Measurements from ENCODE around the gene FERMT3. TPM values are rescaled to one million over a fixed set of nuclear protein-coding genes. Genes with fewer than 3 reads are reported as not detected.

Gene FERMT3
- total RNA-seq, 1 experiment from 2014 or later, result 0.80 TPM

DNA sequence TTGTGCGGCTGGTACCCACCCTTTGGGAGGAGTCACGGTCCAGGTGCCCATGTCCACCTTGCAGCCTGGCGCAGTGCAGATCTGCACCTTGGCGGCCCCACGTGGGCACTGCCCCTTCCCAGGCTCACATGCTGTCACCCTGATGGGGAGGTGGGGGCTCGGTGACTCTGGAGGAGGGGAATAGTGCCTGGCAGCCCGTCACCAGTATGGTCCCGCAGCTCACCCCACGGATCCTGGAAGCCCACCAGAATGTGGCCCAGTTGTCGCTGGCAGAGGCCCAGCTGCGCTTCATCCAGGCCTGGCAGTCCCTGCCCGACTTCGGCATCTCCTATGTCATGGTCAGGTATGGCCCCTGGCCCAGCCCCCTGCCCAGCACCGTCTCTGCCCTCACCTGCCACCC, 14.3 kb downstream of the FERMT3 start:
- H3K27me3 ChIP-seq (ENCODE audit: control insufficient read depth, insufficient read depth, low read length), result no peaks in the 10 kb centered on the region
- no peak for DNase-seq
- H3K36me3 ChIP-seq (replicated peaks; ENCODE audit: control insufficient read depth, insufficient read depth, low read length), result no peaks in the 10 kb centered on the region; the same call in none of the 2 replicates
- no peak overlapping the region for H3K4me3 ChIP-seq (ENCODE audit: insufficient read depth, low read depth, low read length)

DNA sequence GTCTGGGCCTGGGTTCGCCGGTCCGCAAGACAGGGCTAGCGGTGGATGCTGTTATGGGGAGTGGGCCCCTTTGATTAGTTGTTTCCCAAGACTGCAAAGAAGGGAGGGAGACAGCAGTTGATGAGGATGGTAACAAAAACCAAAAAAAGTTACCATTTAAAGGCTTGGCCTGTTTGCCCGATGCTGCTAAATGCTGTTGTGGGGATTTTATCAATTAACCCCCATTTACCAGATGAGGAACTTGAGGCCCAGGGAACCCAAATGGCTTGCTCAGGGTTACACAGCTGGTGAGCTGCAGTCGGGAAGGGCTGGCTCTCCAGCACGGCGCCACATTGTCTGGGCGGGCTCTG, 16.1 kb downstream of the FERMT3 start:
- DNase-seq, result no peak
- H3K27me3 ChIP-seq (ENCODE audit: control insufficient read depth, insufficient read depth, low read length), result no peaks in the 10 kb centered on the region
- H3K36me3 ChIP-seq (replicated peaks; ENCODE audit: control insufficient read depth, insufficient read depth, low read length), result no peaks in the 10 kb centered on the region; the same call in none of the 2 replicates
- H3K4me3 ChIP-seq (ENCODE audit: insufficient read depth, low read depth, low read length), result no peak overlapping the region

DNA sequence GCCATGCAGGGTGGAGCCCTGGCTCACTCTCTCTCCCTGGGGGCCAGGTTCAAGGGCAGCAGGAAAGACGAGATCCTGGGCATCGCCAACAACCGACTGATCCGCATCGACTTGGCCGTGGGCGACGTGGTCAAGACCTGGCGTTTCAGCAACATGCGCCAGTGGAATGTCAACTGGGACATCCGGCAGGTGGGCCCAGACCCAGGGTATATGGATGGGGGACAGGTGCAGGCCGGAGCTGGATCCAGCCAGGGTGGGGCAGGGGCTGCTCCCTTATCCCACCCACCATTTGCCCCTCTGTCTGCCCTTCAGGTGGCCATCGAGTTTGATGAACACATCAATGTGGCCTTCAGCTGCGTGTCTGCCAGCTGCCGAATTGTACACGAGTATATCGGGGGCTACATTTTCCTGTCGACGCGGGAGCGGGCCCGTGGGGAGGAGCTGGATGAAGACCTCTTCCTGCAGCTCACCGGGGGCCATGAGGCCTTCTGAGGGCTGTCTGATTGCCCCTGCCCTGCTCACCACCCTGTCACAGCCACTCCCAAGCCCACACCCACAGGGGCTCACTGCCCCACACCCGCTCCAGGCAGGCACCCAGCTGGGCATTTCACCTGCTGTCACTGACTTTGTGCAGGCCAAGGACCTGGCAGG, 16.6 kb downstream of the FERMT3 start:
- Histone ChIP-seq H3K36me3 (replicated peaks; ENCODE audit: control insufficient read depth, insufficient read depth, low read length) (no peaks in the 10 kb centered on the region; the same call in none of the 2 replicates), H3K27me3 (ENCODE audit: control insufficient read depth, insufficient read depth, low read length) (no peaks in the 10 kb centered on the region), H3K4me3 (ENCODE audit: insufficient read depth, low read depth, low read length) (no peak overlapping the region)
- DNase-seq, result no peak

DNA sequence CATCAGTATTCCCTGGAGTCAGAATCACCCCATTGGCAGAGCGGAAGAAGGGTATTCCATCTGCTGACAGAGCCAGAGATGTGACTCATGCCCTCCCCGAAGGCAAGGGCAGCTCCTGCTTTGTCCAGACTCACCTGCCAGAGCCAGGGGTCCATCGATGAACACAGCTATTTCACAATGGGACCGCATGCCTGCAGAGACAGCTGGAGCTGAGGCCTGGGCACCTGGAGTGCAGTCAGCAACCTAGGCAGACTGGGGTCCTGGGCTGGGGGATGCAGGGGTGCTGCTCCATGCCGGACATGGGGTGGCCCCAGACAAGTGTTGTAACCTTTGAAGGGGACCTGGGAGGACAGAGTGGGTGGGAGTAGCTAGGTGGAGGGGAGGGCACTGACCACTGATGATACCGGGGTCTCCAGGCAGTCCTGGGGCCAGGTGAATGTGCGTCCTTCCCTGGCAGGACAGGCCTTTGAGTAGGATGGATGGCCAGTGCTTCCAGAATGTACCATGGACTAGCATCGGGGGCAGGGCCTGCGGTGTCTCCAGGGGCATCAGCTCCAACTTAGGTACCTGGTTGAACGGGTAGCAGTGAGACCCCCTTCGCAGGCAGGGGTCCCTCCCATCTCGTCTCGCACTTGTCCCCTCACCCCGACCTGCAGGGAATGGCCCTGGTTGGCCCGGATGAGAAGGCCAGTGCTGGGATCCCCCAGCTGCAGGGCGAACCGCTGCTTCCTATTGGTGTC, 17.8 kb downstream of the FERMT3 start:
- DNase-seq, result peak; percentile 49
- no peak overlapping the region for H3K4me3 ChIP-seq (ENCODE audit: insufficient read depth, low read depth, low read length)

DNA sequence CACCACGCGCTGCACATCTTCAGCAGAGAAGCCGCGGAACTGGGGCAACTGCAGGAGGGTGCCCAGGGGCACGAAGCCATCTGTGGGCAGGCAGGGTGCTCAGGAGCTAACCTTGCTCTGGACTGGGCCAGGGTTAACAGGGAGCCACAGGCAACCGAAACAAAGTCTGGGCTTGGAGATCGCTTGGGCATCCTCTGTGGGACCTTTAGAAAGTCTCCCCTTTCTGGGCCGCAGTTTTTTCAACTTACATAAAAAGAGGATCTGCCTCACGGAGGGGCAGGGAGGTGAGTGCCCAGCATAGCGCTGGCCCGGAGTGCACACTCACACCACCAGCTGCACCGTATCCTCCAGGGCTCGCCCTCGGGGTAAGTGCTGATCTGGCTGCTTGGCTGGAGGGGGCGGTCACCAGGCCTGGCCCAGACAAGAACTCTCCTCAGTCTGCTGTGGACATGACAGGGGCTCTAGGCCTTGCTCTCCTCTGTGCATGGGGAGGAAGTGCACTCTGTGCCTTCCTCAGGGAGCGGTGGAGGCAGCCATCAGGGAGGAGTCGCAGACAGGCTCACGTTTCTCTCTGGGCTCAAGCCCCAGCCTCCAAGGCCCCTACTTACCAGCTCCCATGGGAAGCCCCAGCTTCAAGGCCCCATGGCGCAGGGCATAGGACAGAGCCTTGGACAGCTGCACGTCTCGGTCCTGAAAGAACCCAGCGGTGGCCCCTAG, 18.5 kb downstream of the FERMT3 start:
- H3K36me3 ChIP-seq (replicated peaks; ENCODE audit: control insufficient read depth, insufficient read depth, low read length), result no peaks in the 10 kb centered on the region; the same call in none of the 2 replicates
- no peaks in the 10 kb centered on the region for H3K27me3 ChIP-seq (ENCODE audit: control insufficient read depth, insufficient read depth, low read length)
- peak; percentile 72 for DNase-seq
- H3K4me3 ChIP-seq (ENCODE audit: insufficient read depth, low read depth, low read length), result peak overlapping the region; percentile 81

More for the DNA sequence above, 17.8 kb downstream of the FERMT3 start:
- H3K27me3 ChIP-seq (ENCODE audit: control insufficient read depth, insufficient read depth, low read length), result no peaks in the 10 kb centered on the region
- H3K36me3 ChIP-seq (replicated peaks; ENCODE audit: control insufficient read depth, insufficient read depth, low read length), result no peaks in the 10 kb centered on the region; the same call in none of the 2 replicates

DNA sequence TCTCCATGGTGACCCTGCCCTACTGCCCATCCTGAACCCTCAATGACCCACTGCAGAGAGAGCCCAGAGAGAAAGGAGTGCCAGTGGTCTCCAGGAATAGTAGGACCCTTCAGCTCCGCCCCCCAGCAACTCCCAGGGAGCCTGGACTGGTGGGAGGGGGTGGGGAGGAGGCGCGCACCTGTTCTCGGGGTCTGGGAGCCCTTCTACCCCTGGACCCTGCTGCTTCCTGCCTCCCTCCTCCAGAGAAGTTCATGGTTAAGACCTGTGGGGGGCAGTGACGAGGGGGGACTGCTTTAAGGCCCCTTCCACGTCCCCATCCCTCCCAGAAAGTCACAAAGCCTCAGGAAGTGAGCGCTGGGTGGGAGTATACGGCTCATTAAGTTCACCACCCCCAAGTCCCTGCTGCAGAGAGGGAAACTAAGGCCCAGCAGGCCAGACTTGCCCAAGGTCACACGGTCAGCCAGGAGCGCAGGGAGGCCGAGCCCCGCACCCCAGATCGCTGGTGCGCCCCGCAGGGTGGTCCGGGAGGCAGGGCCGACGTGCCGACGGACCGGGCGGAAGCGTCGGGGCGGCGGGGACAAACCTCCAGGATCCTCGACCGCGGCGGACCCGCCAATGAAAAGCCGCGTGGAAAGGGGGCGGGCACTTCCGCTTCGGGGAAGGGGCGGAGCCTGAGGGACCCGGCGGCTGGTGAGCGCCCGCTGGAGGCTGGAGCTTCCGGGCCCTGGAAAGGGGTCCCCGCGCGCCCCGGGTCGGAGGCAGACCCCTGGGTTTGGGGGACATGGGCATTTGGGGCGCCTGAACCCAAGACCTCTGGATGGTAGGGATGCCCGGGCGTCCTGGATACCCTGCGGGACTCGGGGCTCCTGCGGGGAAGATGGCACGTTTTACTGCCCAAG, 19.3 kb downstream of the FERMT3 start, which contains the start of the genes NUDT22 and TRPT1:
Gene NUDT22 (plus strand): TSS at position 667 of the 899 bp plus-strand sequence. CDS start 379 bp downstream, outside the sequence.
Gene TRPT1 (minus strand): TSS at position 579 of the 899 bp plus-strand sequence. CDS start 326 bp downstream, at position 253.
- H3K27me3 ChIP-seq (ENCODE audit: control insufficient read depth, insufficient read depth, low read length), result no peaks in the 10 kb centered on the region
- peak within 1 kb of the TSS; percentile 81 for H3K4me3 ChIP-seq (ENCODE audit: insufficient read depth, low read depth, low read length)
- DNase-seq, result peak; percentile 99
- H3K36me3 ChIP-seq (replicated peaks; ENCODE audit: control insufficient read depth, insufficient read depth, low read length), result no peaks in the 10 kb centered on the region; the same call in none of the 2 replicates

- H3K27me3 ChIP-seq (ENCODE audit: control insufficient read depth, insufficient read depth, low read length), result no peaks in the 10 kb centered on the region; the same call in 1 of the 2 replicates
- no peak for DNase-seq
- H3K36me3 ChIP-seq (replicated peaks; ENCODE audit: control insufficient read depth, insufficient read depth, low read length), result no peaks in the 10 kb centered on the region; the same call in none of the 2 replicates
- peak overlapping the region; percentile 81 for H3K4me3 ChIP-seq (ENCODE audit: insufficient read depth, low read depth, low read length)
These were observed 20.1 kb downstream of the FERMT3 start for GRCh38 chr11:64226507-64227051.

DNA sequence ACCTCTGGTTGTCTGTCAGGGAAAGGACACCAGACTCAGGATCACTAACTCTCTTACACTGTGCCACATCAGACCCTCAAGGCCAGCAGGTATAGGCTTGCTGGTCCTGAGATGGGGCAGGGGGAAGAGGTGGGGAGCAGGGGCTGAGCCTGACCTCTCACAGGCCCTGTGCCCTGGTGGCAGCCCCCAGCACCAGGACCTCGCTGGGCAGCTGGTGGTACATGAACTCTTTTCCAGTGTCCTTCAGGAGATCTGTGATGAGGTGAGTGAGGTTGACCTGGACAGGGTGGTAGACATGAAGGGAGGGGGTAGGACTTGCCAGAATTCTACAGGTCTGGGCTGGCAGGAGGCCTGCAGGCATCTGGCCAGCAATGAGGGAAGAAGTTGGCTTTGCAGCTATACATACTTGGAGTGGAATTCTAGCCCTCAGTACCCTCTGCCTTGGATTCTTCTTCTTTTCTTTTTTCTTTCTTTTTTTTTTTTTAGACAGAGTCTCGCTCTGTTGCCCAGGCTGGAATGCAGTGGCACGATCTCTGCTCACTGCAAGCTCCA, 21.0 kb downstream of the FERMT3 start:
- Histone ChIP-seq H3K27me3 (ENCODE audit: control insufficient read depth, insufficient read depth, low read length) (no peaks in the 10 kb centered on the region; the same call in 1 of the 2 replicates), H3K36me3 (replicated peaks; ENCODE audit: control insufficient read depth, insufficient read depth, low read length) (no peaks in the 10 kb centered on the region; the same call in none of the 2 replicates), H3K4me3 (ENCODE audit: insufficient read depth, low read depth, low read length) (no peak overlapping the region)
- DNase-seq, result no peak

- H3K4me3 ChIP-seq (ENCODE audit: insufficient read depth, low read depth, low read length), result no peak overlapping the region
- H3K36me3 ChIP-seq (replicated peaks; ENCODE audit: control insufficient read depth, insufficient read depth, low read length), result no peaks in the 10 kb centered on the region
- peaks cover 10% of the 10 kb centered on the region; the same call in 1 of the 2 replicates for H3K27me3 ChIP-seq (ENCODE audit: control insufficient read depth, insufficient read depth, low read length)
- no peak for DNase-seq
These were observed 22.7 kb downstream of the FERMT3 start for GRCh38 chr11:64229090-64229743.

GRCh38 chr11:64229744-64230170, 23.2 kb downstream of the FERMT3 start:
- Histone ChIP-seq H3K4me3 (ENCODE audit: insufficient read depth, low read depth, low read length) (peak overlapping the region; percentile 80), H3K27me3 (ENCODE audit: control insufficient read depth, insufficient read depth, low read length) (peaks cover 10% of the 10 kb centered on the region; the same call in 1 of the 2 replicates), H3K36me3 (replicated peaks; ENCODE audit: control insufficient read depth, insufficient read depth, low read length) (no peaks in the 10 kb centered on the region)
- DNase-seq, result no peak

GRCh38 chr11:64230171-64230984, 23.9 kb downstream of the FERMT3 start, which contains the start of gene DNAJC4:
Gene DNAJC4, plus strand, starts transcription at chr11:64230548. Its CDS starts 307 bp downstream, at chr11:64230855.
- Histone ChIP-seq H3K36me3 (replicated peaks; ENCODE audit: control insufficient read depth, insufficient read depth, low read length) (no peaks in the 10 kb centered on the region), H3K4me3 (ENCODE audit: insufficient read depth, low read depth, low read length) (peak within 1 kb of the TSS; percentile 80), H3K27me3 (ENCODE audit: control insufficient read depth, insufficient read depth, low read length) (peaks cover 10% of the 10 kb centered on the region; the same call in 1 of the 2 replicates)
- DNase-seq, result peak; percentile 98

GRCh38 chr11:64230985-64231365, 24.5 kb downstream of the FERMT3 start:
- Histone ChIP-seq H3K36me3 (replicated peaks; ENCODE audit: control insufficient read depth, insufficient read depth, low read length) (no peaks in the 10 kb centered on the region), H3K4me3 (ENCODE audit: insufficient read depth, low read depth, low read length) (peak overlapping the region; percentile 80), H3K27me3 (ENCODE audit: control insufficient read depth, insufficient read depth, low read length) (peaks cover 10% of the 10 kb centered on the region; the same call in 1 of the 2 replicates)
- DNase-seq, result no peak
